Tibial nerve (tissue), 4 donors: ENCODE results near the gene DEPP1. TPM values are rescaled to one million over a fixed set of nuclear protein-coding genes. Genes with fewer than 3 reads are reported as not detected.

ENCODE experiments used
- DNase-seq, 2 donors: peaks; one replicate each; pipeline ENCODE4 v3.0.0-alpha.2; 2019; ENCODE audit warnings: low spot score in 2 of 2
- H3K27ac ChIP-seq, 4 donors: fragments of 200-600 bp; sonication (generic) in 3 of 4; one replicate each; pipeline ENCODE4 v1.5.1; 2017 to 2019; ENCODE audit warnings: mild to moderate bottlenecking in 1 of 4
- H3K27me3 ChIP-seq, 2 donors: fragments of 200-600 bp; sonication (generic) in 1 of 2; one replicate each; pipeline versions ENCODE4 v1.5.1 to v1.6.0; 2017 to 2019
- H3K36me3 ChIP-seq, 3 donors: fragments of 200-600 bp; sonication (generic); one replicate each; pipeline ENCODE4 v1.5.1; 2018 to 2019
- H3K4me1 ChIP-seq, 4 donors: fragments of 200-600 bp; sonication (generic) in 3 of 4; one replicate each; pipeline ENCODE4 v1.5.1; 2017 to 2019
- H3K4me3 ChIP-seq, 4 donors: fragments of 200-600 bp; sonication (generic) in 3 of 4; one replicate each; pipeline ENCODE4 v1.5.1; 2017 to 2019; ENCODE audit warnings: mild to moderate bottlenecking in 1 of 4, moderate library complexity in 1 of 4
- H3K9me3 ChIP-seq, 4 donors: fragments of 200-600 bp; sonication (generic) in 3 of 4; one replicate each; pipeline ENCODE4 v1.5.1; 2017 to 2019
- CTCF ChIP-seq, 5 experiments: fragments of 200-600 bp in 3 of 5; fragments of 450-650 bp in 2 of 5; sonication (generic) in 3 of 5; IDR thresholded peaks; one replicate each; pipeline ENCODE4 v1.5.1; 2016 to 2019; ENCODE audit warnings: antibody characterized with exemption in 5 of 5, mild to moderate bottlenecking in 3 of 5, moderate library complexity in 2 of 5
- EP300 ChIP-seq, 2 donors: sonication (generic); formaldehyde crosslinking; IDR thresholded peaks; one replicate each; pipeline ENCODE4 v1.6.1; 2017; ENCODE audit warnings: antibody characterized with exemption in 2 of 2, mild to moderate bottlenecking in 1 of 2
- POLR2A ChIP-seq, 2 donors: fragments of 450-650 bp; IDR thresholded peaks; one replicate each; pipeline ENCODE4 v1.6.1; 2017; ENCODE audit warnings: antibody characterized with exemption in 2 of 2, mild to moderate bottlenecking in 2 of 2, moderate library complexity in 2 of 2
- WGBS, 2 donors: methylation state at CpG; one replicate each; pipeline ENCODE4 v1.1.5; 2018; 5-methylcytosine and 5-hydroxymethylcytosine counted together
- total RNA-seq, 4 donors: library from RNA; depleted of rRNA; stranded (reverse); fragments of >200 nt; gene quantifications; one replicate each; pipeline ENCODE4 v1.1.0, GENCODE V29; 2016

The DEPP1 gene
- total RNA-seq, 4 donors from 2014 or later, result 530 to 1,439 (median 798) TPM

GRCh38 chr10:44979281-44980191 is 927 bp upstream of the DEPP1 start:
- DNase-seq, result no peak
- 74 to 77% methylated on average over 12 to 13 of the region's 13 CpGs for WGBS, 2 donors
- H3K9me3 ChIP-seq, result no peaks in the 10 kb centered on the region

GRCh38 chr10:44978213-44978569 is 418 bp downstream of the DEPP1 start:
- Histone ChIP-seq H3K4me3 (peak overlapping the region; percentile 47 to 70 (median 56)), H3K4me1 (peaks cover 3 to 79% (median 67%) of the 10 kb centered on the region in 4 donors), H3K36me3 (peaks cover 0 to 37% (median 6%) of the 10 kb centered on the region in 3 donors), H3K27ac (peak overlapping the region; percentile 86 to 97 (median 92)), H3K9me3 (no peaks in the 10 kb centered on the region), H3K27me3 (no peaks in the 10 kb centered on the region)
- DNase-seq, result no peak
- 18 to 25% methylated on average over 4 of the region's 4 CpGs for WGBS, 2 donors
- no peak for TF ChIP-seq POLR2A (IDR thresholded peaks at IDR 0.05)
- TF ChIP-seq CTCF (IDR thresholded peaks at IDR 0.05), result no peak
- TF ChIP-seq EP300 (IDR thresholded peaks at IDR 0.05), result no peak

More at GRCh38 chr10:44979281-44980191, 927 bp upstream of the DEPP1 start:
- TF ChIP-seq POLR2A (IDR thresholded peaks at IDR 0.05) (no peak), EP300 (IDR thresholded peaks at IDR 0.05) (no peak), CTCF (IDR thresholded peaks at IDR 0.05) (no peak)
- peak overlapping the region; percentile 86 to 97 (median 92) for H3K27ac ChIP-seq
- no peaks in the 10 kb centered on the region for H3K27me3 ChIP-seq
- peak overlapping the region in 1 of 4 donors; percentile 70 for H3K4me3 ChIP-seq
- H3K36me3 ChIP-seq, result peaks cover 0 to 49% (median 6%) of the 10 kb centered on the region in 3 donors
- H3K4me1 ChIP-seq, result peaks cover 0 to 79% (median 56%) of the 10 kb centered on the region in 4 donors

GRCh38 chr10:44977287-44978212 is 1.1 kb downstream of the DEPP1 start:
- WGBS, 2 donors, result 43 to 44% methylated on average over 19 to 24 of the region's 25 CpGs
- DNase-seq, result no peak

More at GRCh38 chr10:44977287-44978212, 1.1 kb downstream of the DEPP1 start:
- H3K4me3 ChIP-seq, result peak overlapping the region; percentile 47 to 70 (median 56)
- H3K4me1 ChIP-seq, result peaks cover 3 to 80% (median 71%) of the 10 kb centered on the region in 4 donors
- peaks cover 0 to 37% (median 6%) of the 10 kb centered on the region in 3 donors for H3K36me3 ChIP-seq
- no peaks in the 10 kb centered on the region for H3K9me3 ChIP-seq
- TF ChIP-seq EP300 (IDR thresholded peaks at IDR 0.05), result peak in 1 of 2 donors; percentile 50
- peak in 1 of 2 donors; percentile 24 for TF ChIP-seq POLR2A (IDR thresholded peaks at IDR 0.05)
- TF ChIP-seq CTCF (IDR thresholded peaks at IDR 0.05), result no peak
- peak overlapping the region; percentile 86 to 97 (median 92) for H3K27ac ChIP-seq
- H3K27me3 ChIP-seq, result no peaks in the 10 kb centered on the region
